HepG2 (cell line): Measurements from ENCODE around the gene PIWIL4. TPM values are rescaled to one million over a fixed set of nuclear protein-coding genes. Genes with fewer than 3 reads are reported as not detected.

Experiments used
- MAX ChIP-seq: IDR thresholded peaks from 2 replicates; pipeline ENCODE4 v1.6.1; 2012; ENCODE audit warnings: inconsistent platforms
- NR1H2 ChIP-seq: sonication (generic); formaldehyde crosslinking; IDR thresholded peaks from 2 replicates; pipeline ENCODE4 v1.8.1; 2022; ENCODE audit warnings: low read depth, missing genetic modification reagents, borderline replicate concordance
- SALL1 ChIP-seq: sonication (generic); formaldehyde crosslinking; IDR thresholded peaks from 2 replicates; pipeline ENCODE4 v1.8.0; 2022; ENCODE audit warnings: mild to moderate bottlenecking, missing genetic modification reagents
- SRY ChIP-seq: sonication (generic); formaldehyde crosslinking; IDR thresholded peaks from 2 replicates; pipeline ENCODE4 v1.8.0; 2022; ENCODE audit warnings: mild to moderate bottlenecking, missing genetic modification reagents
- TFDP1 ChIP-seq: IDR thresholded peaks from 2 replicates; pipeline ENCODE4 v1.6.1; 2016; ENCODE audit warnings: missing compliant biosample characterization, missing genetic modification reagents, borderline replicate concordance
- ZBTB46 ChIP-seq: sonication (generic); formaldehyde crosslinking; IDR thresholded peaks from 2 replicates; pipeline ENCODE4 v1.4.0; 2020; ENCODE audit warnings: mild to moderate bottlenecking, missing genetic modification reagents, borderline replicate concordance
- ZNF318 ChIP-seq: sonication (generic); formaldehyde crosslinking; IDR thresholded peaks from 2 replicates; pipeline ENCODE4 v1.4.0; 2020; ENCODE audit warnings: mild to moderate bottlenecking, missing genetic modification reagents
- ZNF501 ChIP-seq: sonication (generic); formaldehyde crosslinking; IDR thresholded peaks from 2 replicates; pipeline ENCODE4 v1.5.1; 2020; ENCODE audit warnings: mild to moderate bottlenecking, moderate library complexity, missing genetic modification reagents
- ZNF678 ChIP-seq: sonication (generic); formaldehyde crosslinking; IDR thresholded peaks from 2 replicates; pipeline ENCODE4 v1.4.0; 2020; ENCODE audit warnings: mild to moderate bottlenecking, missing genetic modification reagents
- ZNF773 ChIP-seq: sonication (generic); formaldehyde crosslinking; IDR thresholded peaks from 2 replicates; pipeline ENCODE4 v1.4.0; 2020; ENCODE audit warnings: missing genetic modification reagents, borderline replicate concordance
- polyA plus RNA-seq, 8 experiments: library from polyadenylated mRNA; depleted of rRNA in 3 of 8; stranded (reverse) in 7 of 8; unstranded in 1 of 8; fragments of >200 nt; fragmentation: Illumina TruSeq in 4 of 8; extraction: Trizol in 4 of 8; gene quantifications; 2 replicates each; pipeline versions ENCODE4 v1.2.1 to v1.2.3, GENCODE V29; 2011 to 2016; ENCODE audit warnings: low read depth in 4 of 8, missing spikeins in 1 of 8, mixed read lengths in 1 of 8; ENCODE audit not compliant: insufficient read depth in 1 of 8
- total RNA-seq, 5 experiments: library from RNA; depleted of rRNA; stranded (reverse); fragments of >200 nt; fragmentation: Illumina TruSeq; extraction: Trizol; gene quantifications; 2 replicates each; pipeline ENCODE4 v1.2.3, GENCODE V29; 2016; ENCODE audit warnings: low read depth in 1 of 5

PIWIL4 gene
- total and polyA plus RNA-seq, 2 of the 13 experiments (the other 11 are each of a cell fraction or from before 2014, with no cell fraction given) = 0.08 TPM; not detected in 1

GRCh38 chr11:94543695-94544645 lies 23.2 kb upstream of the PIWIL4 start, which contains the start of gene FUT4 (continued):
- 0 out of 2 replicates have a peak, but pooled peaks have one; percentile 37 for TF ChIP-seq ZNF318 (CRISPR knock-in tag)
- peak; percentile 61; the same call in 1 of the 2 replicates for TF ChIP-seq ZNF501 (CRISPR knock-in tag)
- TF ChIP-seq ZNF678 = 0 out of 2 replicates have a peak, but pooled peaks have one; percentile 64
- 0 out of 2 replicates have a peak, but pooled peaks have one; percentile 37 for TF ChIP-seq NR1H2
- TF ChIP-seq TFDP1 (CRISPR knock-in tag) = peak; percentile 78
- TF ChIP-seq SALL1 (CRISPR knock-in tag) = peak; percentile 59; the same call in 1 of the 2 replicates
- TF ChIP-seq ZNF773 (CRISPR knock-in tag) = no peak
- TF ChIP-seq SRY = peak; percentile 79
- no peak for TF ChIP-seq ZBTB46 (CRISPR knock-in tag)
- peak; percentile 76 for TF ChIP-seq MAX
